DMS79 (cell line): Measurements from ENCODE around the gene NAALAD2.

Experiments used
- DNase-seq: peaks from one replicate; lab custom pipeline; 2025; lab: John Stamatoyannopoulos, UW

The NAALAD2 gene

DNA sequence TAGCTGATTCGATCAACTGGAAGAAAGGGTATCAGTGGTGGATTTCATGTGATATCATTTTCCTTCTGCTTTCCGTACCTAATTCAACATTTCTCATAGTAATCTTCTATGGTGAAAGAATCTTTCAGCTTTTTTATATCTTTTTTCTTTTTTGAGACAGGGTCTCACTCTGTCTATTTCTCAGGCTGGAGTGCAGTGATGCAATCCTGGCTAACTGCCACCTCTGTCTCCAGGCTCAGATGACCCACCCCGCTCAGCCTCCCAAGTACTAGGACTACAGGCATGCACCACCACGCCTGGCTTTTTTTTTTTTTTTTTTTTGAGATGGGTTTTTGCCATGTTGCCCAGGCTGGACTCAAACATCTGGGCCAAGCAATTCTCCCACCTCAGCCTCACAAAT, 107.0 kb downstream of the NAALAD2 start:
- DNase-seq = no peak
